H9 (cell line): ENCODE data around the gene CABYR. TPM values are rescaled to one million over a fixed set of nuclear protein-coding genes. Genes with fewer than 3 reads are reported as not detected.

ENCODE experiments used
- DNase-seq: peaks from one replicate; pipeline ENCODE4 v3.0.0-alpha.2; 2017
- H2AFZ ChIP-seq: one replicate; pipeline ENCODE4 v1.6.1; 2013; ENCODE audit warnings: mild to moderate bottlenecking, low read length, control low read depth, moderate library complexity
- H2AK5ac ChIP-seq: 2 replicates; pipeline ENCODE4 v1.6.1; 2013; ENCODE audit warnings: low read length, control low read depth, mixed read lengths; ENCODE audit not compliant: insufficient read length
- H2BK120ac ChIP-seq: one replicate; pipeline ENCODE4 v1.6.1; 2013; ENCODE audit warnings: low read depth, mild to moderate bottlenecking, low read length, control low read depth, inconsistent platforms; ENCODE audit not compliant: poor library complexity, severe bottlenecking
- H2BK12ac ChIP-seq: 2 replicates; pipeline ENCODE4 v1.6.1; 2013; ENCODE audit warnings: low read length, control low read depth, mixed read lengths, low read depth; ENCODE audit not compliant: insufficient read length
- H2BK15ac ChIP-seq: 2 replicates; pipeline ENCODE4 v1.6.1; 2013; ENCODE audit warnings: low read depth, low read length, control low read depth
- H2BK20ac ChIP-seq: one replicate; pipeline ENCODE4 v1.6.1; 2013; ENCODE audit warnings: low read depth, mild to moderate bottlenecking, low read length, control low read depth, inconsistent platforms; ENCODE audit not compliant: poor library complexity, severe bottlenecking
- H2BK5ac ChIP-seq: 2 replicates; pipeline ENCODE4 v1.6.1; 2013; ENCODE audit warnings: low read length, control low read depth, mixed read lengths; ENCODE audit not compliant: insufficient read length
- H3K14ac ChIP-seq: 2 replicates; pipeline ENCODE4 v1.6.1; 2013; ENCODE audit warnings: low read length, control low read depth; ENCODE audit not compliant: insufficient read depth
- H3K18ac ChIP-seq: 2 replicates; pipeline ENCODE4 v1.6.1; 2013; ENCODE audit warnings: low read depth, mild to moderate bottlenecking, mixed read lengths, low read length, control low read depth; ENCODE audit not compliant: insufficient read length
- H3K23ac ChIP-seq: 2 replicates; pipeline ENCODE4 v1.6.1; 2013; ENCODE audit warnings: low read length, control low read depth, mixed read lengths, low read depth; ENCODE audit not compliant: insufficient read length
- H3K23me2 ChIP-seq: 2 replicates; pipeline ENCODE4 v1.6.1; 2013; ENCODE audit warnings: low read depth, mild to moderate bottlenecking, mixed read lengths, low read length, control low read depth; ENCODE audit not compliant: insufficient read length, poor library complexity, severe bottlenecking
- H3K27ac ChIP-seq: 2 replicates; pipeline ENCODE4 v1.5.1; 2013; ENCODE audit warnings: low read length, control low read depth, mixed read lengths, low read depth; ENCODE audit not compliant: insufficient read length
- H3K27me3 ChIP-seq: 2 replicates; pipeline ENCODE4 v1.6.1; 2013; ENCODE audit warnings: low read length, control low read depth, inconsistent platforms; ENCODE audit not compliant: insufficient read depth
- H3K4ac ChIP-seq: 2 replicates; pipeline ENCODE4 v1.6.1; 2013; ENCODE audit warnings: low read depth, mild to moderate bottlenecking, control low read depth, inconsistent platforms, low read length, moderate library complexity
- H3K4me1 ChIP-seq: 2 replicates; pipeline ENCODE4 v1.6.1; 2013; ENCODE audit warnings: low read length, control low read depth, inconsistent platforms; ENCODE audit not compliant: insufficient read depth
- H3K4me2 ChIP-seq: 2 replicates; pipeline ENCODE4 v1.6.1; 2013; ENCODE audit warnings: low read length, control low read depth, mixed read lengths; ENCODE audit not compliant: insufficient read length, insufficient read depth
- H3K56ac ChIP-seq: 2 replicates; pipeline ENCODE4 v1.6.1; 2013; ENCODE audit warnings: low read depth, mild to moderate bottlenecking, mixed read lengths, low read length, control low read depth; ENCODE audit not compliant: insufficient read length
- H3K79me1 ChIP-seq: 2 replicates; pipeline ENCODE4 v1.6.1; 2013; ENCODE audit warnings: low read depth, mild to moderate bottlenecking, moderate library complexity, low read length, control low read depth, inconsistent platforms; ENCODE audit not compliant: insufficient read depth, poor library complexity, severe bottlenecking
- H3K79me2 ChIP-seq: 2 replicates; pipeline ENCODE4 v1.6.1; 2013; ENCODE audit warnings: low read length, control low read depth, inconsistent platforms; ENCODE audit not compliant: insufficient read depth
- H3K9ac ChIP-seq: 2 replicates; pipeline ENCODE4 v1.6.1; 2013; ENCODE audit warnings: low read length, control low read depth, mixed read lengths; ENCODE audit not compliant: insufficient read length; ENCODE audit errors: extremely low read depth
- H3K9me3 ChIP-seq: one replicate; pipeline ENCODE4 v1.6.1; 2013; ENCODE audit warnings: low read depth, low read length, inconsistent platforms; ENCODE audit not compliant: control insufficient read depth
- H3T11ph ChIP-seq: one replicate; pipeline ENCODE4 v1.6.1; 2013; ENCODE audit warnings: mild to moderate bottlenecking, low read length, control low read depth, inconsistent platforms
- H4K20me1 ChIP-seq: one replicate; pipeline ENCODE4 v1.6.1; 2013; ENCODE audit not compliant: control insufficient read depth, insufficient read length, insufficient read depth
- H4K5ac ChIP-seq: 2 replicates; pipeline ENCODE4 v1.6.1; 2013; ENCODE audit warnings: low read depth, mild to moderate bottlenecking, mixed read lengths, low read length, control low read depth; ENCODE audit not compliant: insufficient read length
- H4K8ac ChIP-seq: replicated peaks from 2 replicates; pipeline ENCODE4 v1.6.1; 2013; ENCODE audit warnings: low read length, control low read depth, mixed read lengths, low read depth; ENCODE audit not compliant: insufficient read length
- H4K91ac ChIP-seq: 2 replicates; pipeline ENCODE4 v1.6.1; 2013; ENCODE audit warnings: low read depth, mild to moderate bottlenecking, moderate library complexity, mixed read lengths, low read length, control low read depth; ENCODE audit not compliant: insufficient read length
- H3K27ac Mint-ChIP-seq, 3 experiments: 2 replicates in 2 of 3; 3 replicates in 1 of 3; pipeline ENCODE4 v1.8.0; 2020 to 2021; ENCODE audit warnings: mixed read lengths in 3 of 3, mild to moderate bottlenecking in 1 of 3, moderate library complexity in 1 of 3
- H3K27me3 Mint-ChIP-seq: 2 replicates; pipeline ENCODE4 v1.8.0; 2021; ENCODE audit warnings: low read depth, mild to moderate bottlenecking, moderate library complexity, mixed read lengths
- H3K36me3 Mint-ChIP-seq, 3 experiments: 2 replicates in 2 of 3; 3 replicates in 1 of 3; pipeline ENCODE4 v1.8.0; 2020 to 2021; ENCODE audit warnings: low read depth in 3 of 3, mixed read lengths in 3 of 3; ENCODE audit not compliant: insufficient read depth in 1 of 3
- H3K4me1 Mint-ChIP-seq, 2 experiments: 2 replicates each; pipeline ENCODE4 v1.8.0; 2020; ENCODE audit warnings: mixed read lengths in 2 of 2
- H3K4me3 Mint-ChIP-seq, 2 experiments: 2 replicates in 1 of 2; 3 replicates in 1 of 2; pipeline ENCODE4 v1.8.0; 2020 to 2021; ENCODE audit warnings: mild to moderate bottlenecking in 2 of 2, mixed read lengths in 2 of 2, moderate library complexity in 1 of 2
- H3K9me3 Mint-ChIP-seq, 2 experiments: 2 replicates in 1 of 2; 3 replicates in 1 of 2; pipeline ENCODE4 v1.8.0; 2020; ENCODE audit warnings: mild to moderate bottlenecking in 2 of 2, mixed read lengths in 2 of 2, moderate library complexity in 1 of 2
- CTCF ChIP-seq: fragments of 200-600 bp; sonication (generic); conservative IDR thresholded peaks from 3 replicates; pipeline ENCODE4 v1.8.0; 2021; ENCODE audit warnings: antibody characterized with exemption, mild to moderate bottlenecking
- whole genome bisulfite sequencing: extraction: QIAGEN DNeasy Blood & Tissue Kit; methylation state at CpG from one replicate; pipeline ENCODE4 v1.1.7; 2013; ENCODE audit warnings: missing lambda C conversion rate, low lambda C conversion rate, mixed read lengths; ENCODE audit not compliant: insufficient read length; ENCODE audit errors: extremely low coverage; 5-methylcytosine and 5-hydroxymethylcytosine counted together
- total RNA-seq: library from RNA; stranded (reverse); gene quantifications from 2 replicates; pipeline ENCODE4 v1.2.1, GENCODE V29; 2021

CABYR gene
- total RNA-seq, 1 experiment from 2014 or later = 13.6 TPM

- H4K8ac ChIP-seq = no peak overlapping the region
- no peak for TF ChIP-seq CTCF
- no peak overlapping the region for H3T11ph ChIP-seq
- H3K79me1 ChIP-seq = no peaks in the 10 kb centered on the region
- Mint-ChIP-seq H3K27ac (no peak overlapping the region), H3K4me1 (no peaks in the 10 kb centered on the region), H3K4me3 (no peak overlapping the region), H3K9me3 (no peaks in the 10 kb centered on the region), H3K36me3 (peaks cover 0 to 2% (median 2%) of the 10 kb centered on the region in 3 experiments; a peak in 4 of 7 replicates), H3K27me3 (no peaks in the 10 kb centered on the region)
- WGBS = no CpG with 5 or more reads among the region's 4 CpGs
- H4K20me1 ChIP-seq = no peaks in the 10 kb centered on the region
- H3K27me3 ChIP-seq = no peaks in the 10 kb centered on the region
- no peak overlapping the region for H3K23ac ChIP-seq
- no peak overlapping the region for H2BK15ac ChIP-seq
- H3K18ac ChIP-seq = no peak overlapping the region
- H3K4ac ChIP-seq = no peak overlapping the region
- H3K4me2 ChIP-seq = no peak overlapping the region
- H4K5ac ChIP-seq = no peak overlapping the region
- H3K9ac ChIP-seq = no peak overlapping the region
- H3K4me1 ChIP-seq = no peaks in the 10 kb centered on the region
- no peak overlapping the region for H2AK5ac ChIP-seq
- H3K56ac ChIP-seq = no peak overlapping the region
- 0 out of 2 replicates have a peak, but pooled peaks cover 2% of the 10 kb centered on the region for H3K79me2 ChIP-seq
- H4K91ac ChIP-seq = no peak overlapping the region
- no peak for DNase-seq
- no peak overlapping the region for H2BK5ac ChIP-seq
- no peaks in the 10 kb centered on the region for H3K9me3 ChIP-seq
- H3K27ac ChIP-seq = no peak overlapping the region
- no peak overlapping the region for H2BK120ac ChIP-seq
- H2BK12ac ChIP-seq = no peak overlapping the region
- H2BK20ac ChIP-seq = no peak overlapping the region
- no peak overlapping the region for H2AFZ ChIP-seq
- no peaks in the 10 kb centered on the region for H3K23me2 ChIP-seq
- no peak overlapping the region for H3K14ac ChIP-seq
Observed at GRCh38 chr18:24089076-24089475, 49.8 kb upstream of the CABYR start.
